ENCODE results near the gene CD79B. TPM values are rescaled to one million over a fixed set of nuclear protein-coding genes. Genes with fewer than 3 reads are reported as not detected.
"Not testable (repeated sequence)": the region's sequence is repeated elsewhere in the genome, so short reads cannot be mapped to it uniquely, and the experiment has no call there.

Gene CD79B
- total RNA-seq, 1 experiment from 2014 or later, result 0.39 TPM

DNA sequence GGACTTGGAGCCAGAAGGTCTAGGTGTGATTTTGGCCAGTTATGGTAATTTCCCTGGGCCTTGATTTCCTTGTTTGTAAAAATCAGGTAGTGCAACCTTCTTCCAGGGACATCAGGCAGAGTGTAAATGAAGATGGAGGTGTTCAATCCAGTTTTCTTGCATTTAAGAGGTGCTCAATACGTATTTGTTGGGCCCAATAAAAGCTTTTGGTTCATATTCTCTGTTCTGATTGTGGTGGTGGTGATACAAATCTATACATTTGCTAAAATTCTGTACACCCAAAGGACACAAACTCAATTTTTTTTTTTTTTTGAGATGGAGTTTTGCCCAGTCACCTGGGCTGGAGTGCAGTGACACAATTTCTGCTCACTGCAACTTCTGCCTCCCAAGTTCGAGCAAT, 6.0 kb downstream of the CD79B start:
- Histone ChIP-seq H3K9me3 (ENCODE audit: low read depth, low read length, poor library complexity, severe bottlenecking) (no peaks in the 10 kb centered on the region), H3K4me3 (ENCODE audit: low read depth, low read length, poor library complexity, severe bottlenecking) (no peak overlapping the region), H3K4me1 (ENCODE audit: insufficient read depth, low read length, poor library complexity, severe bottlenecking) (no peaks in the 10 kb centered on the region), H3K27me3 (replicated peaks; ENCODE audit: insufficient read depth, low read depth, low read length, poor library complexity) (no peaks in the 10 kb centered on the region), H3K27ac (ENCODE audit: low read depth, low read length, poor library complexity, severe bottlenecking) (no peak overlapping the region), H3K36me3 (ENCODE audit: insufficient read depth, low read length, poor library complexity, severe bottlenecking) (no peaks in the 10 kb centered on the region)
- no peak for DNase-seq (ENCODE audit: low spot score)
- CTCF ChIA-PET, result no interaction called here
- TF ChIP-seq EZH2 (IDR thresholded peaks at IDR 0.05; ENCODE audit: borderline replicate concordance, low read depth, low read length, poor library complexity, severe bottlenecking), result no peak
- TF ChIP-seq, protein P1, sequence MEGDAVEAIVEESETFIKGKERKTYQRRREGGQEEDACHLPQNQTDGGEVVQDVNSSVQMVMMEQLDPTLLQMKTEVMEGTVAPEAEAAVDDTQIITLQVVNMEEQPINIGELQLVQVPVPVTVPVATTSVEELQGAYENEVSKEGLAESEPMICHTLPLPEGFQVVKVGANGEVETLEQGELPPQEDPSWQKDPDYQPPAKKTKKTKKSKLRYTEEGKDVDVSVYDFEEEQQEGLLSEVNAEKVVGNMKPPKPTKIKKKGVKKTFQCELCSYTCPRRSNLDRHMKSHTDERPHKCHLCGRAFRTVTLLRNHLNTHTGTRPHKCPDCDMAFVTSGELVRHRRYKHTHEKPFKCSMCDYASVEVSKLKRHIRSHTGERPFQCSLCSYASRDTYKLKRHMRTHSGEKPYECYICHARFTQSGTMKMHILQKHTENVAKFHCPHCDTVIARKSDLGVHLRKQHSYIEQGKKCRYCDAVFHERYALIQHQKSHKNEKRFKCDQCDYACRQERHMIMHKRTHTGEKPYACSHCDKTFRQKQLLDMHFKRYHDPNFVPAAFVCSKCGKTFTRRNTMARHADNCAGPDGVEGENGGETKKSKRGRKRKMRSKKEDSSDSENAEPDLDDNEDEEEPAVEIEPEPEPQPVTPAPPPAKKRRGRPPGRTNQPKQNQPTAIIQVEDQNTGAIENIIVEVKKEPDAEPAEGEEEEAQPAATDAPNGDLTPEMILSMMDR (conservative IDR thresholded peaks at IDR 0.05; ENCODE audit: low read depth, low read length), result no peak
- POLR2A ChIA-PET (ENCODE audit: low non-redundant PET), result interaction anchor here (0.6 kb wide), 1 partner anchor 11 kb away, joined by 11 read pairs; no protein-coding TSS in a partner anchor
- intact Hi-C loops (cut with micrococcal nuclease; ENCODE audit: unreplicated experiment), result no loop called here
- BruUV-seq (replicated peaks), result no TSS peak

GRCh38 chr17:63925615-63926014, 6.5 kb downstream of the CD79B start:
- Histone ChIP-seq H3K4me3 (ENCODE audit: low read depth, low read length, poor library complexity, severe bottlenecking) (no peak overlapping the region), H3K9me3 (ENCODE audit: low read depth, low read length, poor library complexity, severe bottlenecking) (no peaks in the 10 kb centered on the region), H3K4me1 (ENCODE audit: insufficient read depth, low read length, poor library complexity, severe bottlenecking) (no peaks in the 10 kb centered on the region), H3K27ac (ENCODE audit: low read depth, low read length, poor library complexity, severe bottlenecking) (no peak overlapping the region), H3K27me3 (replicated peaks; ENCODE audit: insufficient read depth, low read depth, low read length, poor library complexity) (no peaks in the 10 kb centered on the region), H3K36me3 (ENCODE audit: insufficient read depth, low read length, poor library complexity, severe bottlenecking) (no peaks in the 10 kb centered on the region)
- no peak for DNase-seq (ENCODE audit: low spot score)
- intact Hi-C loops (cut with micrococcal nuclease; ENCODE audit: unreplicated experiment), result no loop called here
- TF ChIP-seq, protein P1 (conservative IDR thresholded peaks at IDR 0.05; ENCODE audit: low read depth, low read length), result no peak
- no peak for TF ChIP-seq EZH2 (IDR thresholded peaks at IDR 0.05; ENCODE audit: borderline replicate concordance, low read depth, low read length, poor library complexity, severe bottlenecking)
- POLR2A ChIA-PET (ENCODE audit: low non-redundant PET), result no interaction called here
- CTCF ChIA-PET, result no interaction called here
- no TSS peak for BruUV-seq (replicated peaks)

GRCh38 chr17:63922402-63922801, 9.7 kb downstream of the CD79B start:
- BruUV-seq (replicated peaks); H3K4me1 ChIP-seq (ENCODE audit: insufficient read depth, low read length, poor library complexity, severe bottlenecking); intact Hi-C loops (cut with micrococcal nuclease; ENCODE audit: unreplicated experiment); H3K4me3 ChIP-seq (ENCODE audit: low read depth, low read length, poor library complexity, severe bottlenecking); POLR2A ChIA-PET (ENCODE audit: low non-redundant PET); H3K27me3 ChIP-seq (replicated peaks; ENCODE audit: insufficient read depth, low read depth, low read length, poor library complexity); H3K9me3 ChIP-seq (ENCODE audit: low read depth, low read length, poor library complexity, severe bottlenecking); H3K27ac ChIP-seq (ENCODE audit: low read depth, low read length, poor library complexity, severe bottlenecking); DNase-seq (ENCODE audit: low spot score); H3K36me3 ChIP-seq (ENCODE audit: insufficient read depth, low read length, poor library complexity, severe bottlenecking): not testable (repeated sequence)
- CTCF ChIA-PET, result interaction anchor here (0.7 kb wide), 1 partner anchor 107 kb away, joined by 3 read pairs; no protein-coding TSS in a partner anchor

- H3K4me1 ChIP-seq (ENCODE audit: insufficient read depth, low read length, poor library complexity, severe bottlenecking); intact Hi-C loops (cut with micrococcal nuclease; ENCODE audit: unreplicated experiment); H3K36me3 ChIP-seq (ENCODE audit: insufficient read depth, low read length, poor library complexity, severe bottlenecking); H3K4me3 ChIP-seq (ENCODE audit: low read depth, low read length, poor library complexity, severe bottlenecking); DNase-seq (ENCODE audit: low spot score); H3K27ac ChIP-seq (ENCODE audit: low read depth, low read length, poor library complexity, severe bottlenecking); H3K27me3 ChIP-seq (replicated peaks; ENCODE audit: insufficient read depth, low read depth, low read length, poor library complexity); BruUV-seq (replicated peaks); H3K9me3 ChIP-seq (ENCODE audit: low read depth, low read length, poor library complexity, severe bottlenecking); POLR2A ChIA-PET (ENCODE audit: low non-redundant PET): not testable (repeated sequence)
- CTCF ChIA-PET, result interaction anchor here (2.3 kb wide), 1 partner anchor 213 kb away, joined by 16 read pairs; no protein-coding TSS in a partner anchor
Measured at GRCh38 chr17:63920779-63921178, 11.4 kb downstream of the CD79B start.

DNA sequence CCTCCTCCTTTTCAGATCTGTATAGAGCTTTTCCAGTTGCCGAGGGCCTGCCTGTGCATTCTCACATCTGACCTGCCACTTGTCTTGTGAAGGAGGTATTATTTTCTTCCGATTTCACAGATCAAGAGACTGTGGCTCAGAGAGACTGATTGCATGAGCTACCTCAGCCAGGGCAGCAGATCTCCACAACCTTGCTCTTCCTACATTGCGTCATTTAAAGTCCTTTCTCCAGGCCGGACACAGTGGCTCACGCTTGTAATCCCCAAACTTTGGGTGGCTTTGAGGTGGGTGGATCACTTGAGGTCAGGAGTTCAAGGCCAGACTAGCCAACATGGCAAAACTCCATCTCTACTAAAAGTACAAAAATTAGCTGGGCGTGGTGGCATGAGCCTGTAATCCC, 12.1 kb downstream of the CD79B start:
- H3K4me3 ChIP-seq (ENCODE audit: low read depth, low read length, poor library complexity, severe bottlenecking); intact Hi-C loops (cut with micrococcal nuclease; ENCODE audit: unreplicated experiment); H3K9me3 ChIP-seq (ENCODE audit: low read depth, low read length, poor library complexity, severe bottlenecking); H3K36me3 ChIP-seq (ENCODE audit: insufficient read depth, low read length, poor library complexity, severe bottlenecking); DNase-seq (ENCODE audit: low spot score); H3K27me3 ChIP-seq (replicated peaks; ENCODE audit: insufficient read depth, low read depth, low read length, poor library complexity); POLR2A ChIA-PET (ENCODE audit: low non-redundant PET); H3K27ac ChIP-seq (ENCODE audit: low read depth, low read length, poor library complexity, severe bottlenecking); H3K4me1 ChIP-seq (ENCODE audit: insufficient read depth, low read length, poor library complexity, severe bottlenecking); BruUV-seq (replicated peaks): not testable (repeated sequence)
- CTCF ChIA-PET, result interaction anchor here (1.2 to 2.3 kb wide), 5 partner anchors 26 to 362 kb away, joined by 4 to 21 read pairs (median 13); no protein-coding TSS in a partner anchor
